CD14-positive monocyte (primary cell): Measurements from ENCODE around the gene ZBTB5. TPM values are rescaled to one million over a fixed set of nuclear protein-coding genes. Genes with fewer than 3 reads are reported as not detected.

ENCODE experiments used
- DNase-seq, 3 donors: peaks; one replicate each; pipeline ENCODE4 v3.0.0-alpha.2; 2011 to 2022
- H2AFZ ChIP-seq: 2 replicates; pipeline ENCODE4 v1.6.0; 2012; ENCODE audit warnings: mild to moderate bottlenecking, low read depth, low read length, inconsistent platforms; ENCODE audit not compliant: insufficient read depth, poor library complexity, severe bottlenecking
- H3K27ac ChIP-seq, 2 donors: 1 replicate in 1 of 2; 2 replicates in 1 of 2; pipeline ENCODE4 v1.5.1; 2012 to 2013; ENCODE audit warnings: low read length in 2 of 2, control low read depth in 1 of 2, inconsistent platforms in 1 of 2, low read depth in 1 of 2, mild to moderate bottlenecking in 1 of 2
- H3K27me3 ChIP-seq, 2 donors: one replicate each; pipeline versions ENCODE4 v1.6.0 to v1.6.1; 2011 to 2013; ENCODE audit warnings: low read length in 2 of 2; ENCODE audit not compliant: control insufficient read depth in 2 of 2, insufficient read depth in 2 of 2
- H3K36me3 ChIP-seq, 2 donors: replicated peaks in 1 of 2; 1 replicate in 1 of 2; 2 replicates in 1 of 2; pipeline versions ENCODE4 v1.5.1 to v1.6.1; 2012 to 2013; ENCODE audit warnings: low read length in 2 of 2, control low read depth in 1 of 2, inconsistent platforms in 1 of 2, mild to moderate bottlenecking in 1 of 2; ENCODE audit not compliant: insufficient read depth in 2 of 2, control insufficient read depth in 1 of 2
- H3K4me1 ChIP-seq, 2 donors: 1 replicate in 1 of 2; 2 replicates in 1 of 2; pipeline versions ENCODE4 v1.5.1 to v1.6.1; 2012 to 2013; ENCODE audit warnings: low read length in 2 of 2, control low read depth in 1 of 2, inconsistent platforms in 1 of 2, mild to moderate bottlenecking in 1 of 2, moderate library complexity in 1 of 2; ENCODE audit not compliant: insufficient read depth in 2 of 2, control insufficient read depth in 1 of 2
- H3K4me2 ChIP-seq: replicated peaks from 2 replicates; pipeline ENCODE3; 2012; ENCODE audit warnings: low read length, moderate library complexity, mild to moderate bottlenecking; ENCODE audit not compliant: poor library complexity, severe bottlenecking; ENCODE audit errors: extremely low read depth
- H3K4me3 ChIP-seq, 3 experiments: fragments of 200-600 bp in 1 of 3; sonication (generic) in 1 of 3; replicated peaks in 1 of 3; 1 replicate in 2 of 3; 2 replicates in 1 of 3; pipeline ENCODE4 v1.5.1; 2011 to 2013; ENCODE audit warnings: low read length in 3 of 3, mild to moderate bottlenecking in 3 of 3, control low read depth in 2 of 3, low read depth in 2 of 3, inconsistent platforms in 1 of 3, moderate library complexity in 1 of 3
- H3K79me2 ChIP-seq: 2 replicates; pipeline ENCODE4 v1.6.0; 2012; ENCODE audit warnings: mild to moderate bottlenecking, control low read depth, inconsistent platforms, low read length, moderate library complexity; ENCODE audit not compliant: insufficient read depth
- H3K9ac ChIP-seq: 2 replicates; pipeline ENCODE4 v1.6.0; 2017; ENCODE audit warnings: low read length, mild to moderate bottlenecking; ENCODE audit not compliant: insufficient read depth, poor library complexity, severe bottlenecking
- H3K9me3 ChIP-seq, 2 donors: replicated peaks in 1 of 2; 1 replicate in 1 of 2; 2 replicates in 1 of 2; pipeline versions ENCODE4 v1.5.1 to v1.6.1; 2012 to 2013; ENCODE audit warnings: low read length in 2 of 2, control low read depth in 1 of 2; ENCODE audit not compliant: control insufficient read depth in 1 of 2, insufficient read depth in 1 of 2
- H4K20me1 ChIP-seq: 2 replicates; pipeline ENCODE4 v1.6.0; 2012; ENCODE audit warnings: mild to moderate bottlenecking, low read length, control low read depth, moderate library complexity; ENCODE audit not compliant: insufficient read depth
- H3K27ac Mint-ChIP-seq, 7 donors: one replicate each; pipeline ENCODE4 v1.8.0; 2020; ENCODE audit warnings: mild to moderate bottlenecking in 7 of 7, mixed read lengths in 7 of 7, moderate library complexity in 6 of 7, inconsistent platforms in 2 of 7
- H3K27me3 Mint-ChIP-seq, 3 donors: one replicate each; pipeline ENCODE4 v1.8.0; 2021 to 2022; ENCODE audit warnings: low read depth in 3 of 3, mild to moderate bottlenecking in 3 of 3, mixed read lengths in 3 of 3, moderate library complexity in 3 of 3, inconsistent platforms in 1 of 3
- H3K36me3 Mint-ChIP-seq, 2 donors: one replicate each; pipeline ENCODE4 v1.8.0; 2020; ENCODE audit warnings: mixed read lengths in 2 of 2, inconsistent platforms in 1 of 2, mild to moderate bottlenecking in 1 of 2
- H3K4me1 Mint-ChIP-seq: one replicate; pipeline ENCODE4 v1.8.0; 2020; ENCODE audit warnings: mild to moderate bottlenecking, mixed read lengths
- H3K4me3 Mint-ChIP-seq, 2 donors: one replicate each; pipeline ENCODE4 v1.8.0; 2020; ENCODE audit warnings: mild to moderate bottlenecking in 2 of 2, mixed read lengths in 2 of 2, moderate library complexity in 1 of 2
- H3K9me3 Mint-ChIP-seq, 7 donors: one replicate each; pipeline ENCODE4 v1.8.0; 2020 to 2022; ENCODE audit warnings: mixed read lengths in 7 of 7, mild to moderate bottlenecking in 6 of 7, moderate library complexity in 6 of 7, inconsistent platforms in 2 of 7
- WGBS: methylation state at CpG from one replicate; pipeline ENCODE4 v1.1.5; 2013; ENCODE audit warnings: missing lambda C conversion rate; ENCODE audit not compliant: insufficient coverage; 5-methylcytosine and 5-hydroxymethylcytosine counted together
- intact Hi-C, 2 donors: fragments of 100-400 bp; cut with micrococcal nuclease; formaldehyde crosslinking; loops; one replicate each; pipeline versions ENCODE4 v1.15.0 to v1.15.1; 2023
- polyA plus RNA-seq, 3 donors: library from polyadenylated mRNA; depleted of rRNA in 1 of 3; unstranded in 2 of 3; stranded (reverse) in 1 of 3; fragments of 300-500 nt in 2 of 3; fragments of >200 nt in 1 of 3; fragmentation: Illumina TruSeq in 2 of 3; gene quantifications; 1 replicate in 2 of 3; 2 replicates in 1 of 3; pipeline ENCODE4 v1.2.3, GENCODE V29; 2012 to 2021
- TF ChIP-seq, protein P1 (sequence below): fragments of 200-600 bp; IDR thresholded peaks from one replicate; pipeline ENCODE4 v1.8.0; 2022; ENCODE audit warnings: antibody characterized with exemption, mild to moderate bottlenecking

Gene ZBTB5
- polyA plus RNA-seq, 3 donors: 0.58 to 6.4 (median 1.4) TPM

DNA sequence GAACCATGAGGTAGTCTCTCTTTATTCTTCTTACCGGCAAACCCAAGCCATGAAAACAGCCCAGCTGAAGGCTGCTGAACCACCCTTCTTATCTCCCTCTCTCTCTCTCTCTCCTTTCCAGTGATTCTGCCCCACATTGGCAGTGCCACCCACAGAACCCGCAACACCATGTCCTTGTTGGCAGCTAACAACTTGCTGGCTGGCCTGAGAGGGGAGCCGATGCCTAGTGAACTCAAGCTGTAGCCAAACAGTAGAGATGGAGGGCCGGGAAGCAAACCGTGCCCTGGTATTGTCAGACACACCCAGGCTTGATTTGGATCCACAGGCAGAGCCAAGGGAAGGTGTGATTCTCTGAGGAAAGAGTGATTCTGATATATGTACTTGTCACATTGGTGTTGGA, 28.7 kb downstream of the ZBTB5 start:
- 98% methylated on average over 4 of the region's 5 CpGs for WGBS

GRCh38 chr9:37433867-37434371, 31.3 kb downstream of the ZBTB5 start:
- no peaks in the 10 kb centered on the region for H3K9me3 Mint-ChIP-seq

More for the DNA sequence above, 28.7 kb downstream of the ZBTB5 start:
- TF ChIP-seq, protein P1, sequence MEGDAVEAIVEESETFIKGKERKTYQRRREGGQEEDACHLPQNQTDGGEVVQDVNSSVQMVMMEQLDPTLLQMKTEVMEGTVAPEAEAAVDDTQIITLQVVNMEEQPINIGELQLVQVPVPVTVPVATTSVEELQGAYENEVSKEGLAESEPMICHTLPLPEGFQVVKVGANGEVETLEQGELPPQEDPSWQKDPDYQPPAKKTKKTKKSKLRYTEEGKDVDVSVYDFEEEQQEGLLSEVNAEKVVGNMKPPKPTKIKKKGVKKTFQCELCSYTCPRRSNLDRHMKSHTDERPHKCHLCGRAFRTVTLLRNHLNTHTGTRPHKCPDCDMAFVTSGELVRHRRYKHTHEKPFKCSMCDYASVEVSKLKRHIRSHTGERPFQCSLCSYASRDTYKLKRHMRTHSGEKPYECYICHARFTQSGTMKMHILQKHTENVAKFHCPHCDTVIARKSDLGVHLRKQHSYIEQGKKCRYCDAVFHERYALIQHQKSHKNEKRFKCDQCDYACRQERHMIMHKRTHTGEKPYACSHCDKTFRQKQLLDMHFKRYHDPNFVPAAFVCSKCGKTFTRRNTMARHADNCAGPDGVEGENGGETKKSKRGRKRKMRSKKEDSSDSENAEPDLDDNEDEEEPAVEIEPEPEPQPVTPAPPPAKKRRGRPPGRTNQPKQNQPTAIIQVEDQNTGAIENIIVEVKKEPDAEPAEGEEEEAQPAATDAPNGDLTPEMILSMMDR: no peak
- no peaks in the 10 kb centered on the region for H4K20me1 ChIP-seq
- H3K9me3 ChIP-seq: no peaks in the 10 kb centered on the region
- H3K4me1 Mint-ChIP-seq: peaks cover 10% of the 10 kb centered on the region
- peaks cover 68 to 81% of the 10 kb centered on the region in 2 donors for H3K36me3 Mint-ChIP-seq
- H2AFZ ChIP-seq: no peak overlapping the region
- no peaks in the 10 kb centered on the region for H3K9me3 Mint-ChIP-seq
- no peak overlapping the region for H3K4me3 ChIP-seq
- H3K4me3 Mint-ChIP-seq: no peak overlapping the region
- intact Hi-C loops: no loop called here
- no peaks in the 10 kb centered on the region for H3K79me2 ChIP-seq
- no peaks in the 10 kb centered on the region for H3K27me3 Mint-ChIP-seq
- no peaks in the 10 kb centered on the region for H3K4me1 ChIP-seq
- no peak overlapping the region for H3K4me2 ChIP-seq
- H3K36me3 ChIP-seq: peaks cover 68 to 97% of the 10 kb centered on the region in 2 donors
- H3K27me3 ChIP-seq: no peaks in the 10 kb centered on the region
- H3K27ac ChIP-seq: no peak overlapping the region
- no peak overlapping the region for H3K9ac ChIP-seq
- H3K27ac Mint-ChIP-seq: peak overlapping the region in 2 of 7 donors; percentile 14 to 73
- no peak for DNase-seq

More at GRCh38 chr9:37433867-37434371, 31.3 kb downstream of the ZBTB5 start:
- Histone ChIP-seq H3K27me3 (no peaks in the 10 kb centered on the region), H3K9ac (no peak overlapping the region), H4K20me1 (no peaks in the 10 kb centered on the region), H3K9me3 (no peaks in the 10 kb centered on the region), H3K79me2 (no peaks in the 10 kb centered on the region), H2AFZ (no peak overlapping the region), H3K4me1 (no peaks in the 10 kb centered on the region), H3K27ac (no peak overlapping the region), H3K36me3 (peaks cover 62 to 97% of the 10 kb centered on the region in 2 donors), H3K4me3 (no peak overlapping the region), H3K4me2 (no peak overlapping the region)
- 100% methylated on average over 3 of the region's 7 CpGs for WGBS
- peaks cover 0 to 1% (median 0%) of the 10 kb centered on the region in 3 donors for H3K27me3 Mint-ChIP-seq
- TF ChIP-seq, protein P1: no peak
- H3K4me3 Mint-ChIP-seq: no peak overlapping the region
- peaks cover 10% of the 10 kb centered on the region for H3K4me1 Mint-ChIP-seq
- no peak overlapping the region for H3K27ac Mint-ChIP-seq
- DNase-seq: no peak
- peaks cover 61 to 85% of the 10 kb centered on the region in 2 donors for H3K36me3 Mint-ChIP-seq
- intact Hi-C loops: no loop called here
